HG02943 (cell line): Measurements from ENCODE around the gene UNC5C.

ENCODE experiments used
- ATAC-seq: cut with Tn5 transposase; IDR thresholded peaks from one replicate; pipeline ENCODE4 v1.9.1; 2021; ENCODE audit warnings: mild to moderate bottlenecking, low read depth, moderate library complexity; ENCODE audit not compliant: unreplicated experiment

The UNC5C gene

DNA sequence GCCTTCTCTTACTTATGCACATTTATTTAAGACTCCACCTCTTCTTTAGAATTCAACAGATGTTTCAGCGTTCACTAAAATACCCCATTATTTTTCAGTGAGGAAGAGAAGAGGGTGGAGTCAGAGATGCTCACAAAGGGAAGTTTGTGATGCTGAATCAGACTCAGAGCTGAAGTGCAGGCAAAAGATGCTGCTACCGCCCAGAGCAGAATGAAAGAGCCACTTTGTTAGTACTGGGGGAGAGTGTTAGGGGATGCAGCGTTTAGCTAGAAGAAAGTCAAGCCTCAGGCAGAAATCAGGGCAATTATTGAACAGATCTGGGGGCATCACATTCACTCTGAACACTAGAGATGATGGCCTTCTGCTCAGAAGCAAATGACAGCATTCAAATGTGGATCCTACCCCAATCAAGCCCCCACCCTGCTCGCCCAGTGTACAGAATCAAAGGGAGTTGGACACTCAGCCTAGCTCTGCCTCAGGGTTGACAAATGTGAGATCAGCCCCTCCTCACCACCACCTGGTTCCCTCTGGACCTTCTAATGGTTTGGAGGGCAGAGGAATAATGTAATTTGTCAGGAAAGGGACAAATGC, 138.3 kb downstream of the UNC5C start:
- ATAC-seq, result no peak

GRCh38 chr4:95409750-95410149, 139.0 kb downstream of the UNC5C start:
- ATAC-seq, result no peak

DNA sequence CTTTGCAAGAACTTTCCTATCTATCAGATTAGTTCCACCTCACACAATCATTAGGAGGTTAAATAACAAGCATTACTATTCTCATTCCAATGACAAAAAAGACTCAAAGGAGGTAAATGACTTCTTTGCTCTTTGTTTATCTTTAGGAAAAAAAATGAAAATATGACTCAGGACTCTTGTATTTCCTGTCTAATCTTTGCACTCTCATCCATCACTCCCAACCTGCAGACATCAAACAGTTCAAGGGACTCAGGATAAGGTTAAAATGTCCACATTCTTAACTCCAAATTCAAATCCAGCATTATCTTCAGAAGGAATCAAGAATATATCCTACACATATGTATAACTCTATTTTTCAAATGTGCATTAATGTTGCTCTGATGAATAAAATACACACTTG, 139.6 kb downstream of the UNC5C start:
- ATAC-seq, result no peak

DNA sequence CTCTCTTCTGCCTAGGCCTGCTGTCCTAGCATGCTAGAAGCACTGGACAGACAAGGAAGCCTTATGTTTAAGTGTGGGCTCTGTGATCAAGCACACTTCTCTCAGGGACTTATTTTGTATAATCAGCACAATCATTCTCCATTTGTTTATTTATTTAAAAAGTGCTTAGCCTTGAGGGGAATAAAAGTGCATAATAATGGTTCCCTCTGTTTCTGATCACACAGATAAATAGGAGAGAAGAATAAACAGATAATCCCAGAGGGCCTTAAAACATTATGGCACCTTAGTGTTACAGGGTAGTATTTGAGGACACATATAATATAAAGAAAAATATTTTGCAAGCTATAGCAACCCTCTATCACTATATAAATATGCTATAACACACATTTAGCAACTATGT, 146.5 kb downstream of the UNC5C start:
- no peak for ATAC-seq

GRCh38 chr4:95398217-95398616, 150.6 kb downstream of the UNC5C start:
- no peak for ATAC-seq

- no peak for ATAC-seq
Observed at GRCh38 chr4:95394752-95395306, 153.9 kb downstream of the UNC5C start.

DNA sequence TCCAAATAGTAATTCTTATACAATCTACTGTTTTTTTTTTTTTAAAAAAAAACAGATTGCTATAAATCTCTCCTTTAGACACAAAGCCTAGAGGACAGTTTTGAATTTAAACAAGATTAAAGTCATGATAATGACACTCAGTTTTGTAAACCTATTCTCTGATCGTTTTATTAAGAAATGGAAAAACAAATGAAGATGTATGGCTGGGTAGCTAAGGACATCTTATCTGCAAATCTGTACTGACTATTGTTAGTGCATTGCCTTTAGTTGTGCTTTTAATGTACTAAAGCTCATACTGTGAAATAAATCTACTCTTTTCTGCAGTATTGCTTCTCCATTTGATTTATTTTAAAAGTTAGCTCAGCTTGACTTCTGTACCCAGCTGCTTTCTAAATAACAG, 155.0 kb downstream of the UNC5C start:
- no peak for ATAC-seq

DNA sequence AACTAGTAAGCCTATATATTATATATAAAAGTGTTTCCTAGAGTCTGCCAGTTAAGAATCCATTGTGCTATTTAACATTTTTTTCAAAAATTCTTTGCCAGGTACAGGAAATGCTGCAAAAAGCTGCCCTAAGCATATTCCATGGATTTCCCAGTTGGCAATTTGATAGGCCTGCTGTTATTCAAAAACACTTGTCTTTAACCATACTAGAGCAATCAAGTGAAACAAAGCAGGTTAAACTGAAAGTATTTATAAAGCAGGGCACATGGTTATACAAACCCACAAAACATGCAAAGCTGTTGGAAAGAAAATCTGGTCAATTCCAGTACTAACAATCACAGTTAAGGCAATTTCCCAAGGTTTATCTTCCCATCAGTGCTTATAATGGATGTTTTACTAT, 159.9 kb downstream of the UNC5C start:
- no peak for ATAC-seq

DNA sequence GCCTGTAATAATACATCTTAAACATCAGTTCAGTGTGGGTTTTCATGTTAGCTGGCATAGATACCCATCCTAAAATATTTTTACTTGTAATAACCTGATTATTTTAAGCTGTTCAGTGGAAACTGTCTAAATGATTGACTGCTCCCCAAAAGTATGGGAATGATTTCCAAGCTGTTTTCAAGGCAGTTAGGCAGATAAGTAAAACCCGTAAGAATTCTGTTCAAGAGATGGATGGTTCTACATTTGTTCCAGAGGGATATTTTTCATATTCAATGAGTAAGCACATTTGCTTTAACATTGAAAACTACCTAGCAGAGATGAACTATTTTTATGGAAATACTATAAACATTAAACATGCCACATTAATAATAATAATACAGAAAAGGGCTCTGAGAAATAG, 161.1 kb downstream of the UNC5C start:
- no peak for ATAC-seq

GRCh38 chr4:95386410-95386809, 162.4 kb downstream of the UNC5C start:
- no peak for ATAC-seq

- ATAC-seq, result no peak
Observed at GRCh38 chr4:95381843-95382580, 166.8 kb downstream of the UNC5C start.

DNA sequence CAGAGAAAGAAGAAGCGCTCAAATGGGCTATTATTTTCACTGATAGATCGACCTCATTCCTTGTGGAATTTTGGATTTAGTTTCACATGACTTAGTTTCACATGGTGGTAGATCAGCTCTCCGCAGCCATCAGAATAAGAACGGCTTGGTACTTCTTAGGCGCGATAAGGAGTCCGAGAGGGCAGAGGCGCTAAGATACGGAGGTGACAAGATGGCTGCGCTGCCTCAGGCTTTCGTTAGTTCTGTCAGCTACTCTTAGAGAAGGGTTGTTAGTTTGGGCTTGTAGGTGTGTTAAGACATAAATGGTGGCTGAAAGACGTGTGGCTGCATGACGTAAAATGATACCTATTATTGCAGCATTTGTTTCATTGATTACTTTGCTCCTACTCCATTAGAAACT, 169.1 kb downstream of the UNC5C start:
- ATAC-seq, result no peak

DNA sequence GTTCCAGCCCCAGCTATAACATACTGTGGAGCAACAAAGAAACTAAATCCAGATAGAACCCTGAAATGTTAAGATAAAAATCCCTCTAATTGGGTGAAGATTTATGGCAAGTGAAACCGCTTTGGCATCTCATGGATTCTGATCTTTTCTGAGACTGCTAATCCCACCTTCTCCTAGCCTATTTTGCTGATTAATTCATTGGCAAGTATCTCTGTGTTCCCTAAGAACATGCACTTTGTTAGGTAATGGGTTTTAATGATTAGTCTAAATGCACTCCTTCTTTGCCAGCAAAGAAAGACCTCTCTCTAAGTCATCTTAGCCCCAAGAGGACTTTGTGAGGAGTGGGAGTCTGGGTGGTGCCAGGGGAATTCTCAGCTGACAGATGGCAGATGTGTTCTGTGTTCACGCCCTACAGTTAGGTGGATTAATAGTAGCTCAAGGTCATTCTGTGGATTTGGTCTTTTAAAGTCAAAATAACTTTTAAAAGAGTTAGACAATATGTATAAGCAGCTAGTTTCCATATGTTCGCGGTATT, 171.3 kb downstream of the UNC5C start:
- ATAC-seq, result no peak

GRCh38 chr4:95371476-95372224, 177.1 kb downstream of the UNC5C start:
- no peak for ATAC-seq

GRCh38 chr4:95367824-95368223, 180.9 kb downstream of the UNC5C start:
- ATAC-seq, result no peak

DNA sequence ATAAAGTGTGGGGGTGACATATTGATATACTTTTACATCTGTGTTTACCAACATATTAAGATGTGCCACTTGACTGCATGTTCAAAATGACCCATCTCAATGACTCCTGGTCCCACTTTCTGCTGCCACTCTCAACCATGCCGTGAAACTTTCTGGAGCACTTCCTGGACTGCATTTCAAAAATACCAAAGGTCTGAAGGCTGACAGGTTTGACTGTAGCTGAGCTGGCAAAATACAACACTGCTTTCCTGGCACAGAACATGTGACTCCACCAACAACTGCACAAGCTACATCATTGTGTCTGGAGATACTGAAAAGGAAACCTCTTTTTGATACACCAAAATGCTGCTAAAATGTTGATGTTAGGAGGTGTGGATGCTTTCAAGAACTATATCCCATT, 184.8 kb downstream of the UNC5C start:
- ATAC-seq, result no peak

- ATAC-seq, result no peak
Observed at GRCh38 chr4:95363559-95363925, 185.2 kb downstream of the UNC5C start.

GRCh38 chr4:95362906-95363558, 185.7 kb downstream of the UNC5C start:
- ATAC-seq, result no peak

DNA sequence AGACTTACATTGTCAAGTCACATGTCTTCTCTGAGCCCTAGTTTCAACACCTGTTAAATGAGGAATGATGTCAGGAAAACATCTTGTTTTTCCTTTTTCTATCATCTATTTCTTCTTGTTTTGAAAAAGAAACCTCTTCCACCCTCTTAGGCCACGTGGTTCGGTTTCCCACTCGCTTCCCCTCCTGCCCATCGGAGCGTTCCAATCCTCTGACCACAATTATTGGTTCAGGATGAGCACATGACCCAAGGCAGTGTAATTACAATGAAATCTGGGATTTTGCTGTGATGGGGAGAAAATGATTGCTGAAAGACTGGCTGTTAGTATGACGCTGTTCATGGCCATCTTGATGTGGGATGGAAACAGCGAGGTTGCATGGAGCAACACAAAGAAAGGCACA, 186.7 kb downstream of the UNC5C start:
- no peak for ATAC-seq

DNA sequence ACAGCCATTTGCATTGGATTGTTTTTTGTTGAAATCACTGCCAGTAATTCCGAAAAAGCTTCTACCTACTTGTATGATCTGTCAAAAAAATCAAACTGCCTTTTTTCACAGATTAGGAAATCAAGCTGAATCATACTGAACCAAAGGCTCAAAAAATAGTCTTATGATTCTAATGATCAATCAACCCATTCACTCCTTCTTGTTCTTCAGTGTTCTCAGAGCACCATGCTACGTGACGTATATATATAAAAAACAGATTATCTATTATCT, 187.1 kb downstream of the UNC5C start:
- no peak for ATAC-seq
